OCI-LY3 (cell line): ENCODE measurements around the gene GYS2.
A peak's percentile ranks its signal among the peaks of the same experiment; 100 is the strongest.

Experiments used
- H2AFZ ChIP-seq: fragments of 200-600, 300-600 bp; shearing (Covaris generic); 2 replicates; pipeline ENCODE4 v1.6.0; 2014; ENCODE audit warnings: antibody characterized with exemption, low read depth, low read length
- H3K27ac ChIP-seq: fragments of 200-600, 300-600 bp; sonication (generic); 2 replicates; pipeline ENCODE4 v1.5.1; 2014; ENCODE audit warnings: mild to moderate bottlenecking, low read length, moderate library complexity, mixed read lengths
- H3K27me3 ChIP-seq: fragments of 200-600, 300-600 bp; sonication (generic); 2 replicates; pipeline ENCODE4 v1.6.1; 2014; ENCODE audit warnings: low read depth, low read length, mixed read lengths
- H3K36me3 ChIP-seq: fragments of 200-600, 300-600 bp; sonication (generic); replicated peaks from 2 replicates; pipeline ENCODE3; 2014; ENCODE audit warnings: low read depth, low read length, mixed read lengths
- H3K4me1 ChIP-seq: fragments of 300-600, 200-600 bp; sonication (generic); 2 replicates; pipeline ENCODE4 v1.6.1; 2014; ENCODE audit warnings: low read length, mixed read lengths
- H3K4me2 ChIP-seq: fragments of 200-600, 300-600 bp; sonication (generic); 2 replicates; pipeline ENCODE4 v1.6.1; 2014; ENCODE audit warnings: low read length, mixed read lengths
- H3K4me3 ChIP-seq: fragments of 300-600, 200-600 bp; sonication (generic); 2 replicates; pipeline ENCODE4 v1.5.1; 2014; ENCODE audit warnings: antibody characterized with exemption, mild to moderate bottlenecking, low read length, moderate library complexity
- H3K79me2 ChIP-seq: fragments of 300-600, 200-600 bp; shearing (Covaris generic); 2 replicates; pipeline ENCODE4 v1.6.1; 2014; ENCODE audit warnings: mild to moderate bottlenecking, low read length, mixed read lengths
- H3K9ac ChIP-seq: fragments of 300-600, 200-600 bp; shearing (Covaris generic); 2 replicates; pipeline ENCODE4 v1.6.0; 2014; ENCODE audit warnings: mild to moderate bottlenecking, low read length, moderate library complexity
- H3K9me3 ChIP-seq: fragments of 200-600, 300-600 bp; shearing (Covaris generic); 2 replicates; pipeline ENCODE4 v1.6.1; 2014; ENCODE audit warnings: low read length, mixed read lengths; ENCODE audit not compliant: insufficient read depth
- H4K20me1 ChIP-seq: fragments of 200-600, 300-600 bp; sonication (generic); 2 replicates; pipeline ENCODE4 v1.6.1; 2016; ENCODE audit warnings: low read length, mixed read lengths; ENCODE audit not compliant: insufficient read depth
- EZH2phosphoT487 ChIP-seq: fragments of 200-600 bp; shearing (Covaris generic); IDR thresholded peaks from 2 replicates; pipeline ENCODE4 v1.6.1; 2018; ENCODE audit warnings: antibody characterized with exemption, mixed run types, low read depth
- TF ChIP-seq, protein P1 (sequence below): fragments of 200-600, 300-600 bp; sonication (generic); IDR thresholded peaks from 2 replicates; pipeline ENCODE4 v1.5.1; 2014; ENCODE audit warnings: antibody characterized with exemption, low read length, low read depth

Gene GYS2

GRCh38 chr12:21615431-21615830, 10.8 kb upstream of the GYS2 start:
- Histone ChIP-seq H3K4me1 (peaks cover 19% of the 10 kb centered on the region), H3K4me2 (no peak overlapping the region), H3K36me3 (no peaks in the 10 kb centered on the region), H3K27me3 (no peaks in the 10 kb centered on the region), H3K9ac (no peak overlapping the region), H3K4me3 (no peak overlapping the region), H2AFZ (no peak overlapping the region), H4K20me1 (no peaks in the 10 kb centered on the region), H3K27ac (no peak overlapping the region), H3K79me2 (no peaks in the 10 kb centered on the region), H3K9me3 (no peaks in the 10 kb centered on the region)
- TF ChIP-seq, protein P1, sequence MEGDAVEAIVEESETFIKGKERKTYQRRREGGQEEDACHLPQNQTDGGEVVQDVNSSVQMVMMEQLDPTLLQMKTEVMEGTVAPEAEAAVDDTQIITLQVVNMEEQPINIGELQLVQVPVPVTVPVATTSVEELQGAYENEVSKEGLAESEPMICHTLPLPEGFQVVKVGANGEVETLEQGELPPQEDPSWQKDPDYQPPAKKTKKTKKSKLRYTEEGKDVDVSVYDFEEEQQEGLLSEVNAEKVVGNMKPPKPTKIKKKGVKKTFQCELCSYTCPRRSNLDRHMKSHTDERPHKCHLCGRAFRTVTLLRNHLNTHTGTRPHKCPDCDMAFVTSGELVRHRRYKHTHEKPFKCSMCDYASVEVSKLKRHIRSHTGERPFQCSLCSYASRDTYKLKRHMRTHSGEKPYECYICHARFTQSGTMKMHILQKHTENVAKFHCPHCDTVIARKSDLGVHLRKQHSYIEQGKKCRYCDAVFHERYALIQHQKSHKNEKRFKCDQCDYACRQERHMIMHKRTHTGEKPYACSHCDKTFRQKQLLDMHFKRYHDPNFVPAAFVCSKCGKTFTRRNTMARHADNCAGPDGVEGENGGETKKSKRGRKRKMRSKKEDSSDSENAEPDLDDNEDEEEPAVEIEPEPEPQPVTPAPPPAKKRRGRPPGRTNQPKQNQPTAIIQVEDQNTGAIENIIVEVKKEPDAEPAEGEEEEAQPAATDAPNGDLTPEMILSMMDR = no peak
- no peak for TF ChIP-seq EZH2phosphoT487

DNA sequence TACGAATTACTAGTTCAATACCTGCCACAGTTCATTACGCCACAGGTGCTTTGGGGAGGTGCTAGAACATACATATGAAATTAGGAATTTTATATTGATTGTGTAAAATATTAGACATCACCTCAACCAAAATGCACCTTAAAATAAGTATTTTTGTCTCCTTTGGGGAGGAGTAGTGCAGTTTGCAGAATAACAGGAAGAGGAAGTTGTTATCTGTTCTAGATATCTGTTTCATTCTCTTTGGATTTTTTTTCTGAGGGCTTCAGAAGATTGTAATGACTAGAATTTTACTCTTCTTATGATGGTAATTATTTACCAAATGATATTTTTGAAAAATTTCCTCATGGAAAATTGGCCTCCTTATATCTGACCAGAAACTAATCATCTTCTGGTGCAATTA, 9.9 kb upstream of the GYS2 start:
- peaks cover 19% of the 10 kb centered on the region for H3K4me1 ChIP-seq
- no peaks in the 10 kb centered on the region for H3K9me3 ChIP-seq
- no peaks in the 10 kb centered on the region for H3K27me3 ChIP-seq
- no peak overlapping the region for H3K27ac ChIP-seq
- TF ChIP-seq EZH2phosphoT487 = no peak
- TF ChIP-seq, protein P1 = no peak
- no peak overlapping the region for H3K4me2 ChIP-seq
- H3K79me2 ChIP-seq = no peaks in the 10 kb centered on the region
- no peak overlapping the region for H3K4me3 ChIP-seq
- no peak overlapping the region for H3K9ac ChIP-seq
- no peaks in the 10 kb centered on the region for H4K20me1 ChIP-seq
- no peak overlapping the region for H2AFZ ChIP-seq
- no peaks in the 10 kb centered on the region for H3K36me3 ChIP-seq

- no peak for TF ChIP-seq EZH2phosphoT487
- TF ChIP-seq, protein P1 = no peak
- Histone ChIP-seq H4K20me1 (no peaks in the 10 kb centered on the region), H3K9me3 (no peaks in the 10 kb centered on the region), H3K4me2 (no peak overlapping the region), H3K9ac (no peak overlapping the region), H3K4me1 (peaks cover 19% of the 10 kb centered on the region), H3K27ac (no peak overlapping the region), H2AFZ (no peak overlapping the region), H3K79me2 (no peaks in the 10 kb centered on the region), H3K27me3 (no peaks in the 10 kb centered on the region), H3K4me3 (no peak overlapping the region), H3K36me3 (no peaks in the 10 kb centered on the region)
These were observed 9.3 kb upstream of the GYS2 start for GRCh38 chr12:21613931-21614330.

DNA sequence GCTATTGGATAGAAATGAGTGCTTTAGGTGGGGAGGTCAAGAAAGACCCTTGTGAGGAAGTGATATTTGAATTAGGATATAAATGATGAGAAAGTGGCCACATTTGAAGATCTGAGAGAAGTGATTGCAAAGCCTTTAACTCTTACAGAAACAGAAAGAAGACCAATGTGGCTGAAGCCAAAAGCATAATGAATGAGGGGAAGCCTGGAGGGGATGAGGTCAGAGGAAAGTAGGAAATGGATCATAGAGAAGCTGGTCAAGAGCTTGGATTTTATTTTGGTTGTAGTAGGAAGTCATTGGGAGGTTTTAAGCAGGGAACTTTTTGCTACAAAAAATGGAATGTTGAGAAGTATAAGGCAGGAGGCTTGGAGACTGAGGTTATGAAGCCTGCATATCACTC, 3.5 kb upstream of the GYS2 start:
- TF ChIP-seq, protein P1 = no peak
- no peak for TF ChIP-seq EZH2phosphoT487
- Histone ChIP-seq H3K4me1 (peaks cover 18% of the 10 kb centered on the region), H4K20me1 (no peaks in the 10 kb centered on the region), H3K4me3 (peak overlapping the region; percentile 20), H3K79me2 (no peaks in the 10 kb centered on the region), H3K27me3 (no peaks in the 10 kb centered on the region), H2AFZ (peak overlapping the region; percentile 30), H3K9me3 (no peaks in the 10 kb centered on the region), H3K9ac (peak overlapping the region; percentile 10; the same call in 1 of the 2 replicates), H3K27ac (0 out of 2 replicates have a peak overlapping the region, but pooled peaks have one; percentile 8), H3K36me3 (no peaks in the 10 kb centered on the region), H3K4me2 (peak overlapping the region; percentile 57)
